Measurements from ENCODE around the gene TSPAN18. TPM values are rescaled to one million over a fixed set of nuclear protein-coding genes. Genes with fewer than 3 reads are reported as not detected.

TSPAN18 gene
- total RNA-seq, 4 donors from 2014 or later = 0.34 to 11.5 (median 2.7) TPM

- TF ChIP-seq, protein P1, sequence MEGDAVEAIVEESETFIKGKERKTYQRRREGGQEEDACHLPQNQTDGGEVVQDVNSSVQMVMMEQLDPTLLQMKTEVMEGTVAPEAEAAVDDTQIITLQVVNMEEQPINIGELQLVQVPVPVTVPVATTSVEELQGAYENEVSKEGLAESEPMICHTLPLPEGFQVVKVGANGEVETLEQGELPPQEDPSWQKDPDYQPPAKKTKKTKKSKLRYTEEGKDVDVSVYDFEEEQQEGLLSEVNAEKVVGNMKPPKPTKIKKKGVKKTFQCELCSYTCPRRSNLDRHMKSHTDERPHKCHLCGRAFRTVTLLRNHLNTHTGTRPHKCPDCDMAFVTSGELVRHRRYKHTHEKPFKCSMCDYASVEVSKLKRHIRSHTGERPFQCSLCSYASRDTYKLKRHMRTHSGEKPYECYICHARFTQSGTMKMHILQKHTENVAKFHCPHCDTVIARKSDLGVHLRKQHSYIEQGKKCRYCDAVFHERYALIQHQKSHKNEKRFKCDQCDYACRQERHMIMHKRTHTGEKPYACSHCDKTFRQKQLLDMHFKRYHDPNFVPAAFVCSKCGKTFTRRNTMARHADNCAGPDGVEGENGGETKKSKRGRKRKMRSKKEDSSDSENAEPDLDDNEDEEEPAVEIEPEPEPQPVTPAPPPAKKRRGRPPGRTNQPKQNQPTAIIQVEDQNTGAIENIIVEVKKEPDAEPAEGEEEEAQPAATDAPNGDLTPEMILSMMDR (IDR thresholded peaks at IDR 0.05; ENCODE audit: low read depth) = no peak
These were observed 942 bp upstream of the TSPAN18 start for GRCh38 chr11:44725757-44726282.

GRCh38 chr11:44727114-44727372 is 281 bp downstream of the TSPAN18 start:
- TF ChIP-seq, protein P1 (IDR thresholded peaks at IDR 0.05; ENCODE audit: low read depth) = no peak

DNA sequence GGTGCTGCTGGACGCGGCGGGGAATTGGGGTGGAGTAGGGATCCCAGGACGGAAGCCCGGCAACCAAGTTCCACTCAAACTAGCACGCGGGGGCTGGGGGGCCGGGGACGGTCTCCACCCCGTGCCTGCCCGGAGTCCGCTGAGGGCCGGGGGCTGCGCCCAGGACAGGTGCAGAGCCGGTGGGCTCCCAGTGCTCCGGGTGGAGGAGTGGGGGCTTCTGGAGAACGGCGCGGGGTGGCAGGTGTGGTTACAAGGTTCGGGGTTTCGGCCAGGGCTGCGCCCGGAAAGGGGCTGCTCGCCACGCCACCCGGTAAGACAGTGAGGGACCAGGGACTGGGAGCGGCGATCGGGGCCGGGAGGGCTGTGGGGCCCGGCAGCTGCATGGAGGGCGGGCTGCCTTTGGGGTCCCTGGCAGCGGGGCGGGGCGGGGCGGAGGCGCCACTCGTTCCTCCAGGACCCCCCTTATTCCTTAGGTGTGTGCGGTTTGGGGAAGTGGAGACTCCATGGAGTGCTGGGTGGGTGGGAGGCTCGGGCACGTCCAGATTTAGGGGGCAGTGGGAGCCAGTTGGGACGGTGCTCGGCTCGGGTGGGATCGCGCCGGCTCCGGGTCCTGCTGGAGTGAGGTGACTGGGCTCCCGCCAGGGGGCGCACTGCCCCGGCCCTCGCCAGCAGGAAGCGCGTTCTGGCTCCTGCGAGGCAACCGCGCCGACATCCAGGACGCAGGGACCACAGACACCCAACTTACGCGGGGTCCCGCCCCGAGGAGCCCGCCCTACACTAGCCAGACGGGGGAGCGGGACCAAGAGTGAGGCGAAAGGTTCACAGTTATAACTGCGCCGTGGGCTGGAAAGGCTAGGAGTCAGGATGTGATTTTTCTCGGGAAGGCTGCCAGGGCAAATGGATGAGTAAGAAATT is 868 bp downstream of the TSPAN18 start:
- TF ChIP-seq, protein P1 (IDR thresholded peaks at IDR 0.05; ENCODE audit: low read depth) = no peak

DNA sequence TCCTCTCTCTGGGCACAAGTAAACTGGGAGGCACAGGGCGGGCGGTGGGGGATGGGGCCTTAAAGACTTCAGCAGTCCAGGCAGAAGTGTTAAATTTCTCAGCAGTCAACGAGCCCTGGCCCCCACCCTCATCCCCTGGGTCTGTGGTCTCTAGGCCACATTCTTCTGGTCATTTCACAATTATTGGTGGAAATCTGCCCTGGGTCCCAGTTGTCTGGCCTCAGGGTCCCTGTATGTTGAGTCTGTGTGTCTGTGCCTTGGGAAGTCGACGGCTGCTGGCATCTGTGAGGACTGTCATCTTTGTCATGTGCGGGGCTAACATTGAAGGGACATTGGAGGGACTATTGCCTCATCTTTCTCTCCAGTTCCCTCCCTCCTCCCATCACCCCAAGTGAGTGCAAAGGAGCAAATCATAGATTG is 1.7 kb downstream of the TSPAN18 start:
- TF ChIP-seq, protein P1 (IDR thresholded peaks at IDR 0.05; ENCODE audit: low read depth) = no peak

GRCh38 chr11:44729063-44729462 is 2.3 kb downstream of the TSPAN18 start:
- TF ChIP-seq, protein P1 (IDR thresholded peaks at IDR 0.05; ENCODE audit: low read depth) = no peak

DNA sequence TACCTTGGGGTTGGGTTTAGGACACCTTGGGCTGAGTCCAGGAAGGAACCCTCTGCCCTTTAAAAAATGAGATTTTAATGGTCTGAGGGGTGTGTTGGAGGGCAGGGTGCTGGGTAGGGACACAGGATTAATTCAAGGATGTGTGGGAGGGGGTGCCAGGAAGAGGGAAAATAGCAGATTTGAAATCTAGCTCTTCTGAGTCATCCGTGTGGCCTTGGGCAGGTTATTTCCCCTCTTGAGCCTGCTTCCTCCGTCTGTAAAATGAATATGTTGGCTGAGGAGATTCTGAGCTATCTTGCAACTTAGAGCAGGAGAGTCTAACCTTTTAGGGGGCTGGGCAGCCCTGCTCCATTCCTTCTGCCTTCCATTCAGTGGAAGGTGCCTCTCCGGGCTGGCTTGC is 3.0 kb downstream of the TSPAN18 start:
- TF ChIP-seq, protein P1 (IDR thresholded peaks at IDR 0.05; ENCODE audit: low read depth) = no peak

DNA sequence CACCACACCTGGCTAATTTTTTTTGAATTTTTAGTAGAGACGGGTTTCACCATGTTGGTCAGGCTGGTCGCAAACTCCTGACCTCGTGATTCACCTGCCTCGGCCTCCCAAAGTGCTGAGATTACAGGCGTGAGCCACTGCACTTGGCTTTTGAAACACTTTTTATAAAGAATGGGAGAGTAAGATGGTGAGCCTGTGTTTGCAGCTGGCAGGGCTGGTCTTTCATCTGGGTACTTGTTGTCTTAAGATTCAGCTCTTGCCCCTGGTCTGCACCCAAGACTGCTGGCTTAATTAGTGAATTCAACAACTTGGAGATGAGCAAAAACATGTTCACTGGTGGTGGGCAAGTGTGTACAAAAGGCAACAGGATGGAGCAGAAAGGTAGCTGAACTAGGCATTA is 4.0 kb downstream of the TSPAN18 start:
- TF ChIP-seq, protein P1 (IDR thresholded peaks at IDR 0.05; ENCODE audit: low read depth) = no peak
